HG03045 (cell line): ENCODE results near the gene SLC31A1.

Source experiments
- ATAC-seq: cut with Tn5 transposase; IDR thresholded peaks from one replicate; pipeline ENCODE4 v1.9.1; 2021; ENCODE audit warnings: mild to moderate bottlenecking, moderate library complexity; ENCODE audit not compliant: unreplicated experiment

SLC31A1 gene

DNA sequence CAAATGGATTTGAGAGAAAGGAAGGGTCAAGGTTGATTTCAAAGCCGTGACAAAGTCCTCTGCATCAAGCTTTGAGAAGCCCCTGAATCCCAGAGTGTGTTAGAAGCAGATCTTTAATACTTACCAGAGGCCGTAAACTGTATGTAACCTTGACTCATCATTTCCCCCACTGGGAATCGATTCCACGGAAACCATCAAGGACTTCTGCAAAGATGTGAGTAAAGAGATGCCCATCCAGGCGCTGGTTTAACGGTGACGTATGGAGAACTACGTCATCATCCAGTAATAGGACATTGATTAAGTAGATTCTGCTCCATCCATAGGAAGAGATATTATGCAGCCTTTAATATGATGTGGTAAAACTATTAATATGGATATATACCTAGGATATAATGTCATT lies 80.2 kb downstream of the SLC31A1 start:
- no peak for ATAC-seq

GRCh38 chr9:113302792-113303418 lies 81.6 kb downstream of the SLC31A1 start, which contains the start of gene RNF183:
Gene RNF183 (minus strand): TSS chr9:113303376. CDS start chr9:113298184, 5,192 bp downstream.
- no peak for ATAC-seq

DNA sequence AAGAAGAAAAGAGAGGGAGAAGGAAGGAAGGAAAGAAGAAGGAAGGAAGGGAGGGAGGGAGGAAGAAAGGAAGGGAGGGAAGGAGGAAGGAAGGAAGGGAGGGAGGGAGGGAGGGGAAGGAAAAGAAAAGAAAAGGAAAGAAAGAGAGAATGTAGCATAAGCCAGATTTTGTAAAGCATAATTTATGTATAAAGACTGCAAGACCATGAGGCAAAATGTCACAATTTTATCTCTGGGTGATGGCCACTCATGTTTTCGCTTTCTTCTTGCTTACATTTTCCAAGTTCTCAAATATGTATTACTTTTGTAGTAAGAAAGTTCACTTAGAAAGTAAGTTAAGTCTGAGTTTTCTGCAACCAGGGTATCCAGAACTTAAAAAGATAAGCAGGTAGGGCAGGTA lies 85.2 kb downstream of the SLC31A1 start:
- no peak for ATAC-seq

DNA sequence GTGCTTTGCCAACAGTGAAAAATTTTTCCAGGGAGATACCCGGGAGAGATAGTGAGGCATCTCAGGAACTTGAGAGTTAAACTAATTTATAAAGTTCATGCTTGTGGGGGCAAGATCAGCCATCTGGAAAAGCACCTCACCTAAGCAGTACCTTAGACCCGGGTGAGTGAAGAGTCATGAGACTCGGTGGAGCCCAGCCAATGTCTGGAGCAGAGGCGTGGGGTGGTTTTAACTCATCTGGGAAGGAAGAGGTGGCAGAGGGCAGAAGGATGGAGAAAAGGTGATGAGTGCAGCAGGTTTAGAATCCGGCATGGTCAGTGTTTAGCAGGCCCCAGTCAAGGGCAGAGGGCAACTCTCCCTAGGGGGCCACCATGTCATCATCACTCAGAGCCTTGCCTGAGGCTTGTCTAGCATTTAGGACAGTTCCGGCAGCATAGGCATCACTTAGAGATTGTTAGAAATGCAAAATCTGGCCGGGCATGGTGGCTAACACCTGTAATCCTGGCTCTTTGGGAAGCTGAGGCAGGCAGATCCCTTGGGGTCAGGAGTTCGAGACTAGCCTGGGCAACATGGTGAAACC lies 86.1 kb downstream of the SLC31A1 start:
- ATAC-seq, result no peak

- no peak for ATAC-seq
These were observed 88.0 kb downstream of the SLC31A1 start for GRCh38 chr9:113309204-113309813.

GRCh38 chr9:113310538-113310937 lies 89.2 kb downstream of the SLC31A1 start:
- ATAC-seq, result no peak

DNA sequence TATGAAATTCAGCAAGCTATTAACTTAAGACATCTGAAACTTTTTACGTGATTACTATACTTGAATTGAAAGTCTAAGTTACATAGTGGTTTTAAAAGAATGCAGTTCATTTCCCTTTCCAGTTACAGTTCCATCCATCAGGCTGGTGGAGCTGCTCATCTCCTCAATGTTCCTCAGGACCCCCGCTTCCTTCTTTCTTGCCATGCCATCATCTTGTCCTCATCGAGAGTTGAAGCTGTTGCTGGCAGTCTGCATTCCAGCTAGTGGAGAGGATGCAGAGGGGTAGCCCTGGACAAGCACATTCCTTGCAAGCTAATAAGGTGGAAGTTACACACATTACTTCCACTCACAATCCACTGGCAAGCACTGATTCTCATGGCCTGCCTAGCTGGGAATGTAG lies 90.6 kb downstream of the SLC31A1 start:
- no peak for ATAC-seq

DNA sequence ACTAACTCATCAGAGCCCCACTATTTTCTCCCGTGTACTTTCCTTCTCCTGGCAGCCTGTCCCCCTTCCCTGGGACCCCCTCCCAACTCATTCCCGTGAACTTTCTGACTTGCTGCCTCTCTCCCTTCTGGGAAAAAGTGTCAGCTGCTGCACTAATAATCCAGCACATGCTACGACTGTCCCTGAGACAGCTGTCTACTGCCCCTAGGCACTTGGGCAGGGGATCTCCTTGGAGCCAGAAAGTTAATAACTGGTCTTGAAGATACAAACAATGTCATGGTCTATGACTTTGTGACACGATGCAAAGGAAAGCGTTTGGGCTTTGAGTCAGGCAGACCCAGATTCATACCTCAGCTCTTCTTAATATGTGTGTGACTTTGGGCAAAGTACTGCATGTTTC lies 91.9 kb downstream of the SLC31A1 start:
- ATAC-seq, result no peak
